GM12874 (cell line): ENCODE measurements around the gene HRK.

Experiments
- TF ChIP-seq, protein P1 (sequence below): IDR thresholded peaks from 2 replicates; pipeline ENCODE4 v1.5.1; 2011; ENCODE audit warnings: low read depth, mild to moderate bottlenecking, control low read depth, low read length, moderate library complexity; ENCODE audit not compliant: insufficient read depth

Gene HRK

DNA sequence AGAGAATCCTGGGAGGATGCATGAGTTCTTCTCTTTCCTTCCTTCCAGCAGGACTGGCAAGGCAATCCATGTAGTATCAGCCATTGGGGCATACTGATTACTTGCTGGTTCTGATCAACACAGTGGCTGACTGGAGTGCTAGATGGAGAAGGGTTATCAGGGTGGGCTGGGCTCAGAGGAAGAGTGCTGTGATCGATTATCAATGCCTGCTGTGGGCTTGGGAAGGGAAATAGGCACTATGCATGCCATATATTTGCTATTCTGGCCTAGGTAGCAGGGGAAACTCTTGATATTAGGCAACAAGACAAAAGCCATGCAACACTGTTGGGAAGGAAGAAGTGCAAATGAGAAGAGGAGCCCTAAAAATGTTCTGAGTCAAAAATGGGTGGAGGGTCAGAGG is 45.8 kb downstream of the HRK start:
- TF ChIP-seq, protein P1, sequence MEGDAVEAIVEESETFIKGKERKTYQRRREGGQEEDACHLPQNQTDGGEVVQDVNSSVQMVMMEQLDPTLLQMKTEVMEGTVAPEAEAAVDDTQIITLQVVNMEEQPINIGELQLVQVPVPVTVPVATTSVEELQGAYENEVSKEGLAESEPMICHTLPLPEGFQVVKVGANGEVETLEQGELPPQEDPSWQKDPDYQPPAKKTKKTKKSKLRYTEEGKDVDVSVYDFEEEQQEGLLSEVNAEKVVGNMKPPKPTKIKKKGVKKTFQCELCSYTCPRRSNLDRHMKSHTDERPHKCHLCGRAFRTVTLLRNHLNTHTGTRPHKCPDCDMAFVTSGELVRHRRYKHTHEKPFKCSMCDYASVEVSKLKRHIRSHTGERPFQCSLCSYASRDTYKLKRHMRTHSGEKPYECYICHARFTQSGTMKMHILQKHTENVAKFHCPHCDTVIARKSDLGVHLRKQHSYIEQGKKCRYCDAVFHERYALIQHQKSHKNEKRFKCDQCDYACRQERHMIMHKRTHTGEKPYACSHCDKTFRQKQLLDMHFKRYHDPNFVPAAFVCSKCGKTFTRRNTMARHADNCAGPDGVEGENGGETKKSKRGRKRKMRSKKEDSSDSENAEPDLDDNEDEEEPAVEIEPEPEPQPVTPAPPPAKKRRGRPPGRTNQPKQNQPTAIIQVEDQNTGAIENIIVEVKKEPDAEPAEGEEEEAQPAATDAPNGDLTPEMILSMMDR, result no peak

GRCh38 chr12:116833474-116833873 is 47.8 kb downstream of the HRK start:
- TF ChIP-seq, protein P1, result no peak

- TF ChIP-seq, protein P1, result no peak
Measured at GRCh38 chr12:116832353-116832752, 48.9 kb downstream of the HRK start.

- TF ChIP-seq, protein P1, result no peak
Measured at GRCh38 chr12:116827432-116827831, 53.8 kb downstream of the HRK start.

DNA sequence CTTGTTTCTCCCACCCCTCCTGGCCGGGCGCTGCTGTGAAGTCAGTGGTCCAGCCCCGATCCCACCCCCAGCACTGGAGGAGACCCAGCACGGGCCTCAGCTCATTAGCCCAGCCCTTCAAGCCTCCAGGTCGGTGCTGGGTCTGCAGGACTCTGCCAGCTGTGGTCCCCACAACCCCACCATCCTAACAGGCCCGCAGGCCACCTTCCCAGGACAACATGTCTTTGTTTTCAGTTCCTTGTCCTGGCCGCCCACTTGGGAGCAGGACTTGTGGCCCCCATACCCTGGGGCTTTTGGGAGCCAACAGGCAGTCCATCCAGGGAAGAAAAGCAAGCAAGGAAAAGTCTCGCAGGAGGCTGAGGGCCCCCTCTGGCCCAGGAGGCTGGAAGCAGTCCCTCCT is 60.0 kb downstream of the HRK start:
- TF ChIP-seq, protein P1, result no peak

GRCh38 chr12:116820064-116820656 is 61.1 kb downstream of the HRK start:
- TF ChIP-seq, protein P1, result no peak

GRCh38 chr12:116818948-116819832 is 62.1 kb downstream of the HRK start:
- TF ChIP-seq, protein P1, result no peak
